SK-N-SH treated with all-trans-retinoic acid at 6 μM for 48 hours (cell line): Measurements from ENCODE around the gene AP2S1.
"Not testable (repeated sequence)": the region's sequence is repeated elsewhere in the genome, so short reads cannot be mapped to it uniquely, and the experiment has no call there.

Experiments used
- ATAC-seq: fragments of 200-7000 bp; cut with Tn5 transposase; 3 replicates; pipeline ENCODE4 v1.9.1; 2020; ENCODE audit warnings: mild to moderate bottlenecking, moderate library complexity
- ARNTL ChIP-seq: fragments of 450-650 bp; formaldehyde crosslinking; IDR thresholded peaks from 2 replicates; pipeline ENCODE4 v1.5.0; 2020; ENCODE audit warnings: low read depth, mild to moderate bottlenecking, moderate library complexity, borderline replicate concordance
- CSRNP3 ChIP-seq: fragments of 250-450 bp; sonication (Bioruptor Pico); IDR thresholded peaks from 2 replicates; pipeline ENCODE4 v1.5.1; 2021; ENCODE audit warnings: mild to moderate bottlenecking, moderate library complexity
- ESRRG ChIP-seq: fragments of 250-450 bp; sonication (Bioruptor Pico); IDR thresholded peaks from 2 replicates; pipeline ENCODE4 v1.6.1; 2021; ENCODE audit warnings: mild to moderate bottlenecking
- ISL1 ChIP-seq: fragments of 250-450 bp; sonication (Bioruptor Pico); IDR thresholded peaks from 2 replicates; pipeline ENCODE4 v2.1.2; 2022; ENCODE audit warnings: mild to moderate bottlenecking, moderate library complexity
- OSR1 ChIP-seq: fragments of 250-450 bp; sonication (Bioruptor Pico); IDR thresholded peaks from 2 replicates; pipeline ENCODE4 v1.8.0; 2022; ENCODE audit warnings: moderate library complexity, mild to moderate bottlenecking, inconsistent platforms
- PATZ1 ChIP-seq: fragments of 250-450 bp; sonication (Bioruptor Pico); IDR thresholded peaks from 2 replicates; pipeline ENCODE4 v1.8.0; 2020; ENCODE audit warnings: mild to moderate bottlenecking, moderate library complexity, borderline replicate concordance
- PPARA ChIP-seq: fragments of 250-450 bp; sonication (Bioruptor Pico); IDR thresholded peaks from 2 replicates; pipeline ENCODE4 v1.5.0; 2020; ENCODE audit warnings: mild to moderate bottlenecking, borderline replicate concordance
- RARB ChIP-seq: fragments of 250-450 bp; sonication (Bioruptor Pico); IDR thresholded peaks from 2 replicates; pipeline ENCODE4 v1.8.0; 2021; ENCODE audit warnings: mild to moderate bottlenecking, moderate library complexity
- SNAI2 ChIP-seq: fragments of 250-450 bp; sonication (Bioruptor Pico); IDR thresholded peaks from 2 replicates; pipeline ENCODE4 v1.5.0; 2020; ENCODE audit warnings: mild to moderate bottlenecking, moderate library complexity
- TOX ChIP-seq: fragments of 250-450 bp; sonication (Bioruptor Pico); IDR thresholded peaks from 2 replicates; pipeline ENCODE4 v1.8.0; 2021; ENCODE audit warnings: mild to moderate bottlenecking, moderate library complexity, borderline replicate concordance
- ZC3H10 ChIP-seq: fragments of 250-450 bp; sonication (Bioruptor Pico); IDR thresholded peaks from 2 replicates; pipeline ENCODE4 v1.5.1; 2021; ENCODE audit warnings: mild to moderate bottlenecking, moderate library complexity
- ZFP3 ChIP-seq: fragments of 250-450 bp; sonication (Bioruptor Pico); IDR thresholded peaks from 2 replicates; pipeline ENCODE4 v1.5.0; 2020; ENCODE audit warnings: mild to moderate bottlenecking, moderate library complexity
- ZFP30 ChIP-seq: fragments of 450-650 bp; formaldehyde crosslinking; IDR thresholded peaks from 2 replicates; pipeline ENCODE4 v1.5.0; 2022; ENCODE audit warnings: mild to moderate bottlenecking, moderate library complexity
- ZNF565 ChIP-seq: fragments of 450-650 bp; formaldehyde crosslinking; conservative IDR thresholded peaks from 2 replicates; pipeline ENCODE4 v1.5.0; 2020; ENCODE audit warnings: low read depth, mild to moderate bottlenecking, moderate library complexity
- ZNF8 ChIP-seq: fragments of 450-650 bp; formaldehyde crosslinking; IDR thresholded peaks from 2 replicates; pipeline ENCODE4 v1.5.0; 2020; ENCODE audit warnings: mild to moderate bottlenecking, moderate library complexity
- TF ChIP-seq, protein P1 (sequence below): fragments of 250-450 bp; sonication (Bioruptor Pico); IDR thresholded peaks from 2 replicates; pipeline ENCODE4 v1.5.1; 2020; ENCODE audit warnings: low read depth, mild to moderate bottlenecking, moderate library complexity
- TF ChIP-seq, protein P2 (sequence below): fragments of 250-450 bp; sonication (Bioruptor Pico); IDR thresholded peaks from 2 replicates; pipeline ENCODE4 v1.5.0; 2020; ENCODE audit warnings: mild to moderate bottlenecking, moderate library complexity
- TF ChIP-seq, protein P3 (sequence below): fragments of 250-450 bp; sonication (Bioruptor Pico); IDR thresholded peaks from 2 replicates; pipeline ENCODE4 v1.8.0; 2021; ENCODE audit warnings: low read depth, mild to moderate bottlenecking, moderate library complexity, borderline replicate concordance

AP2S1 gene

DNA sequence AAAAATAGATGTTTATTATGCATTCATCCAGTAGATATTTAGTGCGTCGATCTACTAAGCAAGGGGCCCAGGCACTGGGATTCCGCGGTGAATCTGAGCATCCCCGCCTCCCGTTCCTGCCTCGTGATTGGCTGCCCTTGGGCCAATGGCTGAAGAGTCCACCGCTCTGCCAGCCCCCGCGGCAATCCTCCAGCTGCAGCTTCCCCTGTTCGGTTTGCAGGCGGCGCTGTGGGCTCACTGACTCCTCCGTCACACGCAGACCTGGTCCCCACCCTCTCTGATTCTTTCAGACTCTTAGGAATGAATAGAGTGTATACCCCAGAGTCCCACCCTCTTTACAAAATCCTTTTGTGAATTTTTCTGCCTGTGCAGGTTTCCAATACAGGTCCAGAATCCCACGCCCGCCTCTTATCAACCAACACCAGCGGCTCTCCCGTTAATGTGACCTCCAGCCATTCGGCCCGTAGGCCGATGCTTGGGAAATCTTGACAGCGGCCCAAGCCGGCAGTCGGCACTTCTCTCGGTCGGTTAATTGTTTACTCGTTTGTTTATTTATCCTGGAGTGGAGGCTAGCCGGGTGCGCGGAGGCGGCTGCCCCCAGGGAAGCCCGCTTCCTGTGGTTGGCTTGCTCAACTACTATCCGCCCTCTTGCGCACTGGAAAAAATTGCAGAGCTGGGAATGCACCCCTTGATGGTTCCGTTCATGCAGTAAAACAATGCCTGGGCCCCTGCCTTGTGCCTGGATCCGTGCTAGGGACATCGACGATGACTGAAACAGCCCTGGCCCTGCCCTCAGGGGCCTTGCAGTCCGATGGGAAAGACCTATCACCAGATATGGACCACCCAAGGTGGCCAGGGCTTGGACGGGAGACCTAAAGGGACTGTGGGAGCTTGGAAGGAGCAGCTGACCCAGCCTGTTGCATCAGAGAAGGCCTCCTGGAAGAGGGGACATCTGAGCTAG, 5.7 kb upstream of the AP2S1 start:
- ATAC-seq: peak; percentile 77
- TF ChIP-seq, protein P1, sequence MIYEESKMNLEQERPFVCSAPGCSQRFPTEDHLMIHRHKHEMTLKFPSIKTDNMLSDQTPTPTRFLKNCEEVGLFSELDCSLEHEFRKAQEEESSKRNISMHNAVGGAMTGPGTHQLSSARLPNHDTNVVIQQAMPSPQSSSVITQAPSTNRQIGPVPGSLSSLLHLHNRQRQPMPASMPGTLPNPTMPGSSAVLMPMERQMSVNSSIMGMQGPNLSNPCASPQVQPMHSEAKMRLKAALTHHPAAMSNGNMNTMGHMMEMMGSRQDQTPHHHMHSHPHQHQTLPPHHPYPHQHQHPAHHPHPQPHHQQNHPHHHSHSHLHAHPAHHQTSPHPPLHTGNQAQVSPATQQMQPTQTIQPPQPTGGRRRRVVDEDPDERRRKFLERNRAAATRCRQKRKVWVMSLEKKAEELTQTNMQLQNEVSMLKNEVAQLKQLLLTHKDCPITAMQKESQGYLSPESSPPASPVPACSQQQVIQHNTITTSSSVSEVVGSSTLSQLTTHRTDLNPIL: no peak
- no peak for TF ChIP-seq ZNF8 (CRISPR knock-in tag)
- no peak for TF ChIP-seq RARB (CRISPR knock-in tag)
- no peak for TF ChIP-seq PATZ1 (CRISPR knock-in tag)
- no peak for TF ChIP-seq CSRNP3 (CRISPR knock-in tag)
- TF ChIP-seq ZC3H10 (CRISPR knock-in tag): no peak
- TF ChIP-seq, protein P2, sequence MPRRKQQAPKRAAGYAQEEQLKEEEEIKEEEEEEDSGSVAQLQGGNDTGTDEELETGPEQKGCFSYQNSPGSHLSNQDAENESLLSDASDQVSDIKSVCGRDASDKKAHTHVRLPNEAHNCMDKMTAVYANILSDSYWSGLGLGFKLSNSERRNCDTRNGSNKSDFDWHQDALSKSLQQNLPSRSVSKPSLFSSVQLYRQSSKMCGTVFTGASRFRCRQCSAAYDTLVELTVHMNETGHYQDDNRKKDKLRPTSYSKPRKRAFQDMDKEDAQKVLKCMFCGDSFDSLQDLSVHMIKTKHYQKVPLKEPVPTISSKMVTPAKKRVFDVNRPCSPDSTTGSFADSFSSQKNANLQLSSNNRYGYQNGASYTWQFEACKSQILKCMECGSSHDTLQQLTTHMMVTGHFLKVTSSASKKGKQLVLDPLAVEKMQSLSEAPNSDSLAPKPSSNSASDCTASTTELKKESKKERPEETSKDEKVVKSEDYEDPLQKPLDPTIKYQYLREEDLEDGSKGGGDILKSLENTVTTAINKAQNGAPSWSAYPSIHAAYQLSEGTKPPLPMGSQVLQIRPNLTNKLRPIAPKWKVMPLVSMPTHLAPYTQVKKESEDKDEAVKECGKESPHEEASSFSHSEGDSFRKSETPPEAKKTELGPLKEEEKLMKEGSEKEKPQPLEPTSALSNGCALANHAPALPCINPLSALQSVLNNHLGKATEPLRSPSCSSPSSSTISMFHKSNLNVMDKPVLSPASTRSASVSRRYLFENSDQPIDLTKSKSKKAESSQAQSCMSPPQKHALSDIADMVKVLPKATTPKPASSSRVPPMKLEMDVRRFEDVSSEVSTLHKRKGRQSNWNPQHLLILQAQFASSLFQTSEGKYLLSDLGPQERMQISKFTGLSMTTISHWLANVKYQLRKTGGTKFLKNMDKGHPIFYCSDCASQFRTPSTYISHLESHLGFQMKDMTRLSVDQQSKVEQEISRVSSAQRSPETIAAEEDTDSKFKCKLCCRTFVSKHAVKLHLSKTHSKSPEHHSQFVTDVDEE (CRISPR knock-in tag): no peak
- TF ChIP-seq ARNTL (CRISPR knock-in tag): no peak
- no peak for TF ChIP-seq ESRRG (CRISPR knock-in tag)
- no peak for TF ChIP-seq OSR1 (CRISPR knock-in tag)
- TF ChIP-seq ZNF565 (CRISPR knock-in tag): no peak
- no peak for TF ChIP-seq TOX (CRISPR knock-in tag)
- TF ChIP-seq, all 23 proteins: peak for 0

DNA sequence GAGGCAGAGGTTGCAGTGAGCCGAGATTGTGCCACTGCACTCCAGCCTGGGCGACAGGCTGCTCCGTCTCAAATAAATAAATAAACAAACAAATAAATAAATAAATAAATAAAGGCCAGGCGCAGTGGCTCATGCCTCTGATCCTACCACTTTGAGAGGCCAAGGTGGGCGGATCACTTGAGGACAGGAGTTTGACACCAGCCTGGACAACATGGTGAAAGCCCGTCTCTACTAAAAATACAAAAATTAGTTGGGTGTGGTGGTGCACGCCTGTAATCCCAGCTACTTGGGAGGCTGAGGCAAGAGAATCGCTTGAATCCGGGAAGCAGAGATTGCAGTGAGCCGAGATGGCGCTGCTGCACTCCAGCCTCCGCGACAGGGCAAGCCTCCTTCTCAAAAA, 4.1 kb upstream of the AP2S1 start:
- ATAC-seq: not testable (repeated sequence)

DNA sequence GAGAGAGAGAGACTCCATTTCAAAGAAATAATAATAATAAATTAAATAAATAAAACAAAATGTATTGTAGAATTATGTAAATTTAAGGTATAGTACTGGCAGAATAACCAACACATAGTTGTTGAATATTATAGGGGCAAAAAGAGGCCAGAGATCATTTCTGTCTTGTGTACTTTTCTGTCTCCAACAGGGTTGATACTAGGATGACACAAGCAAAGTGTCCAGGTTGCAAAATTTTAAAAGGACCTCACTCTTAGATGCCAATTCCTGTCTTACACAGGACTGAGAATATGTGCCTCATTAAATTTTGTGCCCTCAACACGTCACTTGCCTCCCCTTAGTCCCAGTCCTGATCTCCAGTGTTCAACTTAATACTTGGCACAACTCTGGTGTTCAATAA, 2.2 kb upstream of the AP2S1 start:
- no peak for ATAC-seq
- no peak for TF ChIP-seq ZFP30 (CRISPR knock-in tag)
- TF ChIP-seq PATZ1 (CRISPR knock-in tag): no peak
- TF ChIP-seq, protein P2 (CRISPR knock-in tag): no peak
- no peak for TF ChIP-seq SNAI2 (CRISPR knock-in tag)
- TF ChIP-seq ISL1 (CRISPR knock-in tag): no peak
- TF ChIP-seq PPARA (CRISPR knock-in tag): no peak
- no peak for TF ChIP-seq CSRNP3 (CRISPR knock-in tag)
- no peak for TF ChIP-seq ZFP3
- TF ChIP-seq, protein P3, sequence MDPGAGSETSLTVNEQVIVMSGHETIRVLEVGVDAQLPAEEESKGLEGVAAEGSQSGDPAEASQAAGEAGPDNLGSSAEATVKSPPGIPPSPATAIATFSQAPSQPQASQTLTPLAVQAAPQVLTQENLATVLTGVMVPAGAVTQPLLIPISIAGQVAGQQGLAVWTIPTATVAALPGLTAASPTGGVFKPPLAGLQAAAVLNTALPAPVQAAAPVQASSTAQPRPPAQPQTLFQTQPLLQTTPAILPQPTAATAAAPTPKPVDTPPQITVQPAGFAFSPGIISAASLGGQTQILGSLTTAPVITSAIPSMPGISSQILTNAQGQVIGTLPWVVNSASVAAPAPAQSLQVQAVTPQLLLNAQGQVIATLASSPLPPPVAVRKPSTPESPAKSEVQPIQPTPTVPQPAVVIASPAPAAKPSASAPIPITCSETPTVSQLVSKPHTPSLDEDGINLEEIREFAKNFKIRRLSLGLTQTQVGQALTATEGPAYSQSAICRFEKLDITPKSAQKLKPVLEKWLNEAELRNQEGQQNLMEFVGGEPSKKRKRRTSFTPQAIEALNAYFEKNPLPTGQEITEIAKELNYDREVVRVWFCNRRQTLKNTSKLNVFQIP: no peak
- TF ChIP-seq RARB (CRISPR knock-in tag): no peak
- TF ChIP-seq, protein P1: no peak
